K562 (cell line): ENCODE data around the gene ATP6V1F. TPM values are rescaled to one million over a fixed set of nuclear protein-coding genes. Genes with fewer than 3 reads are reported as not detected.
A peak's percentile ranks its signal among the peaks of the same experiment; 100 is the strongest.

Experiments used
- ADNP ChIP-seq: fragments of 200-800 bp; sonication (Bioruptor generic); IDR thresholded peaks from 2 replicates; pipeline ENCODE4 v1.6.1; 2016; ENCODE audit warnings: missing genetic modification characterization, missing compliant biosample characterization
- CBFA2T3 ChIP-seq: fragments of 450-650 bp; IDR thresholded peaks from 2 replicates; pipeline ENCODE4 v1.6.1; 2017
- CTBP1 ChIP-seq: fragments of 450-650 bp; IDR thresholded peaks from 2 replicates; pipeline ENCODE4 v1.6.1; 2016; ENCODE audit warnings: borderline replicate concordance
- DIDO1 ChIP-seq: fragments of 450-650 bp; IDR thresholded peaks from 2 replicates; pipeline ENCODE4 v1.6.1; 2016; ENCODE audit warnings: low read depth, missing biosample characterization, missing genetic modification characterization
- FOXK2 ChIP-seq, 2 experiments: fragments of 450-650 bp; IDR thresholded peaks in 1 of 2; conservative IDR thresholded peaks in 1 of 2; 2 replicates each; pipeline ENCODE4 v1.6.1; 2016; ENCODE audit warnings: low read depth in 2 of 2, mild to moderate bottlenecking in 1 of 2
- MAZ ChIP-seq, 2 experiments: fragments of 450-650 bp in 1 of 2; sonication (generic) in 1 of 2; formaldehyde crosslinking; IDR thresholded peaks in 1 of 2; conservative IDR thresholded peaks in 1 of 2; 2 replicates each; pipeline versions ENCODE4 v1.4.0 to v1.5.0; 2020; ENCODE audit warnings: mild to moderate bottlenecking in 1 of 2, missing genetic modification reagents in 1 of 2
- NCOA1 ChIP-seq: fragments of 450-650 bp; IDR thresholded peaks from 2 replicates; pipeline ENCODE4 v1.6.1; 2016; ENCODE audit warnings: low read depth
- TGIF2 ChIP-seq: sonication (generic); formaldehyde crosslinking; IDR thresholded peaks from 2 replicates; pipeline ENCODE4 v1.8.1; 2022; ENCODE audit warnings: mild to moderate bottlenecking, missing genetic modification reagents, moderate library complexity
- ZC3H8 ChIP-seq: fragments of 450-650 bp; IDR thresholded peaks from 2 replicates; pipeline ENCODE4 v1.6.1; 2017
- ZNF184 ChIP-seq: sonication (generic); formaldehyde crosslinking; IDR thresholded peaks from 2 replicates; pipeline ENCODE4 v1.5.0; 2020; ENCODE audit warnings: missing genetic modification reagents
- ZNF445 ChIP-seq: fragments of 250-450 bp; sonication (Bioruptor Pico); IDR thresholded peaks from 2 replicates; pipeline ENCODE4 v1.4.0; 2020; ENCODE audit warnings: low read depth, mild to moderate bottlenecking, moderate library complexity
- polyA plus RNA-seq, 8 experiments: library from polyadenylated mRNA; depleted of rRNA in 4 of 8; stranded (reverse) in 5 of 8; unstranded in 3 of 8; fragments of >200 nt; fragmentation: Nextera tagmentation in 2 of 8; fragmentation: Illumina TruSeq in 1 of 8; extraction: Ambion mirVana in 2 of 8; extraction: Trizol in 1 of 8; gene quantifications; 2 replicates each; pipeline versions ENCODE4 v1.2.1 to v1.2.3, GENCODE V29; 2011 to 2014; ENCODE audit warnings: inconsistent platforms in 1 of 8, missing spikeins in 1 of 8
- total RNA-seq, 7 experiments: library from RNA; depleted of rRNA in 6 of 7; stranded (reverse); fragments of >200 nt in 6 of 7; fragmentation: Illumina TruSeq in 2 of 7; extraction: Trizol in 2 of 7; gene quantifications; 2 replicates each; pipeline versions ENCODE4 v1.2.1 to v1.2.3, GENCODE V29; 2011 to 2021; ENCODE audit warnings: low replicate concordance in 1 of 7
- TF ChIP-seq, protein P1 (sequence below), 2 experiments: IDR thresholded peaks; 2 replicates each; pipeline ENCODE4 v1.6.1; 2011; ENCODE audit warnings: borderline replicate concordance in 1 of 2, control low read depth in 1 of 2, low read depth in 1 of 2, low read length in 1 of 2, mild to moderate bottlenecking in 1 of 2, mixed read lengths in 1 of 2, moderate library complexity in 1 of 2; ENCODE audit not compliant: insufficient read depth in 1 of 2, insufficient read length in 1 of 2, poor library complexity in 1 of 2, severe bottlenecking in 1 of 2; ENCODE audit errors: extremely low read depth in 1 of 2
- TF ChIP-seq, protein P2 (sequence below): sonication (generic); formaldehyde crosslinking; IDR thresholded peaks from 2 replicates; pipeline ENCODE4 v1.8.0; 2022; ENCODE audit warnings: mild to moderate bottlenecking, missing genetic modification reagents
- TF ChIP-seq, protein P3 (sequence below): fragments of 450-650 bp; IDR thresholded peaks from 2 replicates; pipeline ENCODE4 v1.7.1; 2018; ENCODE audit warnings: mild to moderate bottlenecking, low read depth; ENCODE audit not compliant: partially characterized antibody
- TF ChIP-seq, protein P4 (sequence below), 2 experiments: fragments of 450-650 bp; conservative IDR thresholded peaks; 2 replicates each; pipeline ENCODE4 v1.6.1; 2017; ENCODE audit warnings: mild to moderate bottlenecking in 2 of 2, moderate library complexity in 2 of 2
- TF ChIP-seq, protein P5 (sequence below): fragments of 250-450 bp; sonication (Bioruptor Pico); IDR thresholded peaks from 2 replicates; pipeline ENCODE4 v1.4.0; 2020; ENCODE audit warnings: mild to moderate bottlenecking, moderate library complexity, borderline replicate concordance
- TF ChIP-seq, protein P6 (sequence below): fragments of 250-450 bp; sonication (Bioruptor Pico); IDR thresholded peaks from 2 replicates; pipeline ENCODE4 v1.4.0; 2020; ENCODE audit warnings: mild to moderate bottlenecking

Gene ATP6V1F
- total and polyA plus RNA-seq, 9 of the 15 experiments (the other 6 are each of a cell fraction or from before 2014, with no cell fraction given) = 206 to 1,123 (median 542) TPM

DNA sequence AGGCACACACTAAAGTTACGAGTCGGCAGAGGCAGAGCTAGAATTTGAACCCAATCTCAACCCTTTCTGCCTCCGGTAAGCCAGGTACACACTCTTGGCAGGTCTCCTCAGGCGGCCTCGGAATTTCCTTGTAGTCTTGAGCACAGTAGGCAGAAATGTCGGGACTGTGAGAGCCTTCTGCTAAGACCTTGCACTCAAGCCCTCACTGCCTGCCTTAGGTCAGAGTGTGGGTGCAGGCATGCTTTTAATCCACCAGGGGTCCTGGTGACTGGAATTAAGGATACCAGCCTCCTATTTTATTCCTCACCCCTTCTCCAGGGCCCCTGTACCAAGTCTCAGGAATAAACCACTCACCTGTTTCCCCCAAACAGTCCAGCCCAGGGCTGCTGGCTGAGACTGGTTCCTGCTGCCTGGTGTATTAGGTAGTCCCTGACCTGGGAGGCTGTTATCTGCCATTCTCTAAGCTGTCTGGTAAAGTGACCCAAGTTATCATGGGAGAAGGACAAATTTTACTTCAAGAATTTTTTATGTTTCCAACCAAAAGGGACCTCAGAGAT is 855 bp downstream of the ATP6V1F start (continued):
- no peak for TF ChIP-seq MAZ (CRISPR knock-in tag; conservative IDR thresholded peaks at IDR 0.05 in 1 of 2, IDR thresholded peaks at IDR 0.05 in 1 of 2)
- TF ChIP-seq FOXK2 (conservative IDR thresholded peaks at IDR 0.05 in 1 of 2, IDR thresholded peaks at IDR 0.05 in 1 of 2; ENCODE audit: low read depth in 2 of 2) = no peak
- TF ChIP-seq, protein P1, sequence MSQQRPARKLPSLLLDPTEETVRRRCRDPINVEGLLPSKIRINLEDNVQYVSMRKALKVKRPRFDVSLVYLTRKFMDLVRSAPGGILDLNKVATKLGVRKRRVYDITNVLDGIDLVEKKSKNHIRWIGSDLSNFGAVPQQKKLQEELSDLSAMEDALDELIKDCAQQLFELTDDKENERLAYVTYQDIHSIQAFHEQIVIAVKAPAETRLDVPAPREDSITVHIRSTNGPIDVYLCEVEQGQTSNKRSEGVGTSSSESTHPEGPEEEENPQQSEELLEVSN (IDR thresholded peaks at IDR 0.05; ENCODE audit: borderline replicate concordance in 1 of 2, extremely low read depth in 1 of 2, insufficient read depth in 1 of 2, insufficient read length in 1 of 2, low read depth in 1 of 2, low read length in 1 of 2, poor library complexity in 1 of 2, severe bottlenecking in 1 of 2) = no peak
- TF ChIP-seq, protein P2, sequence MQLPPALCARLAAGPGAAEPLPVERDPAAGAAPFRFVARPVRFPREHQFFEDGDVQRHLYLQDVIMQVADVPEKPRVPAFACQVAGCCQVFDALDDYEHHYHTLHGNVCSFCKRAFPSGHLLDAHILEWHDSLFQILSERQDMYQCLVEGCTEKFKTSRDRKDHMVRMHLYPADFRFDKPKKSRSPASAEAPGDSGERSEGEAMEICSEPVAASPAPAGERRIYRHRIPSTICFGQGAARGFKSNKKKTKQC (CRISPR knock-in tag) = no peak
- TF ChIP-seq, protein P3, sequence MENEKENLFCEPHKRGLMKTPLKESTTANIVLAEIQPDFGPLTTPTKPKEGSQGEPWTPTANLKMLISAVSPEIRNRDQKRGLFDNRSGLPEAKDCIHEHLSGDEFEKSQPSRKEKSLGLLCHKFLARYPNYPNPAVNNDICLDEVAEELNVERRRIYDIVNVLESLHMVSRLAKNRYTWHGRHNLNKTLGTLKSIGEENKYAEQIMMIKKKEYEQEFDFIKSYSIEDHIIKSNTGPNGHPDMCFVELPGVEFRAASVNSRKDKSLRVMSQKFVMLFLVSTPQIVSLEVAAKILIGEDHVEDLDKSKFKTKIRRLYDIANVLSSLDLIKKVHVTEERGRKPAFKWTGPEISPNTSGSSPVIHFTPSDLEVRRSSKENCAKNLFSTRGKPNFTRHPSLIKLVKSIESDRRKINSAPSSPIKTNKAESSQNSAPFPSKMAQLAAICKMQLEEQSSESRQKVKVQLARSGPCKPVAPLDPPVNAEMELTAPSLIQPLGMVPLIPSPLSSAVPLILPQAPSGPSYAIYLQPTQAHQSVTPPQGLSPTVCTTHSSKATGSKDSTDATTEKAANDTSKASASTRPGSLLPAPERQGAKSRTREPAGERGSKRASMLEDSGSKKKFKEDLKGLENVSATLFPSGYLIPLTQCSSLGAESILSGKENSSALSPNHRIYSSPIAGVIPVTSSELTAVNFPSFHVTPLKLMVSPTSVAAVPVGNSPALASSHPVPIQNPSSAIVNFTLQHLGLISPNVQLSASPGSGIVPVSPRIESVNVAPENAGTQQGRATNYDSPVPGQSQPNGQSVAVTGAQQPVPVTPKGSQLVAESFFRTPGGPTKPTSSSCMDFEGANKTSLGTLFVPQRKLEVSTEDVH = no peak
- no peak for TF ChIP-seq TGIF2 (CRISPR knock-in tag)
- TF ChIP-seq, protein P4, sequence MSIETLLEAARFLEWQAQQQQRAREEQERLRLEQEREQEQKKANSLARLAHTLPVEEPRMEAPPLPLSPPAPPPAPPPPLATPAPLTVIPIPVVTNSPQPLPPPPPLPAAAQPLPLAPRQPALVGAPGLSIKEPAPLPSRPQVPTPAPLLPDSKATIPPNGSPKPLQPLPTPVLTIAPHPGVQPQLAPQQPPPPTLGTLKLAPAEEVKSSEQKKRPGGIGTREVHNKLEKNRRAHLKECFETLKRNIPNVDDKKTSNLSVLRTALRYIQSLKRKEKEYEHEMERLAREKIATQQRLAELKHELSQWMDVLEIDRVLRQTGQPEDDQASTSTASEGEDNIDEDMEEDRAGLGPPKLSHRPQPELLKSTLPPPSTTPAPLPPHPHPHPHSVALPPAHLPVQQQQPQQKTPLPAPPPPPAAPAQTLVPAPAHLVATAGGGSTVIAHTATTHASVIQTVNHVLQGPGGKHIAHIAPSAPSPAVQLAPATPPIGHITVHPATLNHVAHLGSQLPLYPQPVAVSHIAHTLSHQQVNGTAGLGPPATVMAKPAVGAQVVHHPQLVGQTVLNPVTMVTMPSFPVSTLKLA (conservative IDR thresholded peaks at IDR 0.05) = peak in 1 of 2 experiments; percentile 47; a peak in 1 of 4 replicates
- no peak; the same call in 1 of the 2 replicates for TF ChIP-seq CTBP1
- TF ChIP-seq DIDO1 = peak; percentile 18; the same call in 1 of the 2 replicates
- TF ChIP-seq, protein P5, sequence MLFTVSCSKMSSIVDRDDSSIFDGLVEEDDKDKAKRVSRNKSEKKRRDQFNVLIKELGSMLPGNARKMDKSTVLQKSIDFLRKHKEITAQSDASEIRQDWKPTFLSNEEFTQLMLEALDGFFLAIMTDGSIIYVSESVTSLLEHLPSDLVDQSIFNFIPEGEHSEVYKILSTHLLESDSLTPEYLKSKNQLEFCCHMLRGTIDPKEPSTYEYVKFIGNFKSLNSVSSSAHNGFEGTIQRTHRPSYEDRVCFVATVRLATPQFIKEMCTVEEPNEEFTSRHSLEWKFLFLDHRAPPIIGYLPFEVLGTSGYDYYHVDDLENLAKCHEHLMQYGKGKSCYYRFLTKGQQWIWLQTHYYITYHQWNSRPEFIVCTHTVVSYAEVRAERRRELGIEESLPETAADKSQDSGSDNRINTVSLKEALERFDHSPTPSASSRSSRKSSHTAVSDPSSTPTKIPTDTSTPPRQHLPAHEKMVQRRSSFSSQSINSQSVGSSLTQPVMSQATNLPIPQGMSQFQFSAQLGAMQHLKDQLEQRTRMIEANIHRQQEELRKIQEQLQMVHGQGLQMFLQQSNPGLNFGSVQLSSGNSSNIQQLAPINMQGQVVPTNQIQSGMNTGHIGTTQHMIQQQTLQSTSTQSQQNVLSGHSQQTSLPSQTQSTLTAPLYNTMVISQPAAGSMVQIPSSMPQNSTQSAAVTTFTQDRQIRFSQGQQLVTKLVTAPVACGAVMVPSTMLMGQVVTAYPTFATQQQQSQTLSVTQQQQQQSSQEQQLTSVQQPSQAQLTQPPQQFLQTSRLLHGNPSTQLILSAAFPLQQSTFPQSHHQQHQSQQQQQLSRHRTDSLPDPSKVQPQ (CRISPR knock-in tag) = no peak
- TF ChIP-seq, protein P6, sequence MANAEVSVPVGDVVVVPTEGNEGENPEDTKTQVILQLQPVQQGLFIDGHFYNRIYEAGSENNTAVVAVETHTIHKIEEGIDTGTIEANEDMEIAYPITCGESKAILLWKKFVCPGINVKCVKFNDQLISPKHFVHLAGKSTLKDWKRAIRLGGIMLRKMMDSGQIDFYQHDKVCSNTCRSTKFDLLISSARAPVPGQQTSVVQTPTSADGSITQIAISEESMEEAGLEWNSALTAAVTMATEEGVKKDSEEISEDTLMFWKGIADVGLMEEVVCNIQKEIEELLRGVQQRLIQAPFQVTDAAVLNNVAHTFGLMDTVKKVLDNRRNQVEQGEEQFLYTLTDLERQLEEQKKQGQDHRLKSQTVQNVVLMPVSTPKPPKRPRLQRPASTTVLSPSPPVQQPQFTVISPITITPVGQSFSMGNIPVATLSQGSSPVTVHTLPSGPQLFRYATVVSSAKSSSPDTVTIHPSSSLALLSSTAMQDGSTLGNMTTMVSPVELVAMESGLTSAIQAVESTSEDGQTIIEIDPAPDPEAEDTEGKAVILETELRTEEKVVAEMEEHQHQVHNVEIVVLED (CRISPR knock-in tag) = no peak
- no peak for TF ChIP-seq NCOA1
- no peak for TF ChIP-seq ADNP
- TF ChIP-seq CBFA2T3 = no peak
- TF ChIP-seq ZNF184 (CRISPR knock-in tag) = no peak
- TF ChIP-seq ZC3H8 = no peak
- no peak for TF ChIP-seq ZNF445 (CRISPR knock-in tag)
